ENCODE results near the gene SLC2A1. TPM values are rescaled to one million over a fixed set of nuclear protein-coding genes. Genes with fewer than 3 reads are reported as not detected.
A peak's percentile ranks its signal among the peaks of the same experiment; 100 is the strongest.

The SLC2A1 gene
- total and polyA plus RNA-seq, 9 of the 15 experiments (the other 6 are each of a cell fraction or from before 2014, with no cell fraction given): 12.6 to 153 (median 48.0) TPM

DNA sequence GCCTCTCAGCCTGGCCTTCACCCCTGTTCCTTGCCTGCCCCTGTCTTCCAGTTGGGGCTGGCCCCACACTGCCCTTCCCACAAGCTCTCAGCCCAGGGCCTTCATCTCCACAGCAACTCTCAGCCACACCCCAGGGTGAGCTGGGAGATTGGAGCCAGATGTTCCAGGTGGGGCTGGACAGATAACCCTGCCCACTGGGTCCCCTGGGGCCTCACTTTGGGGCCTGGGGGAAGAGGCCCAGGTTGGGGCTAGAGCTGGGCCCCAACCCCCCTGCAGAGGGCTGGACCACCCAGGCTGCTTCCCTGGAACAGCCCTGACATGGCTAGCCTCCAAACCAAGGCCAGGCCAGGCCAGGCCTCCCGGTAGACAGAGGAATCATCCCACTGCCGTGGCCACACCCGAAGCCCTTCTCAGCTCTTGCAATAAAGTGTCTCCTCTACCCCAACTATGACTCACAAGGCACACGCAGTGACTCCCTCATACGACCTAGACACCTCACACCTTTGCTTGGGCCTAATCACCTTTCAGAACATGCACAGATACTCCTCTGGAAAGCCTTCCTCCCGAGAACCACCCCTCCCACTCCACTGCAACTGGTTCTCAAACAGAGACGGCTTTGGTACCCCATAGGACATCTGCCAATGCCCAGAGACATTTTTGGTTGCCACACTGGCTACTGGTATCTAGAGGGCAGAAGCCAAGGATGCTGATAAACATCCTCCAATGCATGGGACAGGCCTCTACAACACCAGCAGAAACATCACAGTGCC is 22.2 kb downstream of the SLC2A1 start (continued):
- TF ChIP-seq NFIC (IDR thresholded peaks at IDR 0.05) (peak; percentile 91), TCF7 (IDR thresholded peaks at IDR 0.05; ENCODE audit: borderline replicate concordance) (peak; percentile 81), RBM22 (IDR thresholded peaks at IDR 0.05; ENCODE audit: low read depth, low read length, poor library complexity, severe bottlenecking) (peak; percentile 77), HLTF (IDR thresholded peaks at IDR 0.05) (0 out of 2 replicates have a peak, but pooled peaks have one; percentile 21), NR1H2 (CRISPR knock-in tag; IDR thresholded peaks at IDR 0.05) (no peak), KHSRP (IDR thresholded peaks at IDR 0.05) (no peak), SMAD4 (CRISPR knock-in tag; conservative IDR thresholded peaks at IDR 0.05) (peak; percentile 95), ZNF134 (CRISPR knock-in tag; conservative IDR thresholded peaks at IDR 0.05) (no peak; the same call in 1 of the 2 replicates), KDM4B (IDR thresholded peaks at IDR 0.05; ENCODE audit: borderline replicate concordance in 2 of 2, low read depth in 1 of 2) (0 out of 4 replicates have a peak, but pooled peaks of 1 of the 2 experiments have one; percentile 66), NFATC3 (IDR thresholded peaks at IDR 0.05) (no peak), RBM15 (IDR thresholded peaks at IDR 0.05; ENCODE audit: insufficient read depth, low read length) (no peak), ZNF239 (CRISPR knock-in tag; IDR thresholded peaks at IDR 0.05) (no peak), PHF8 (IDR thresholded peaks at IDR 0.05; ENCODE audit: borderline replicate concordance, low read length) (no peak; the same call in 1 of the 2 replicates), MYNN (IDR thresholded peaks at IDR 0.05) (peak; percentile 79), MYNN (CRISPR knock-in tag; IDR thresholded peaks at IDR 0.05) (no peak), TEAD4 (IDR thresholded peaks at IDR 0.05; ENCODE audit: low read length) (peak; percentile 94), TEAD4 (CRISPR knock-in tag; IDR thresholded peaks at IDR 0.05; ENCODE audit: borderline replicate concordance) (no peak), MTA3 (IDR thresholded peaks at IDR 0.05; ENCODE audit: borderline replicate concordance) (peak; percentile 95), GTF2F1 (IDR thresholded peaks at IDR 0.05; ENCODE audit: low read depth, low read length) (no peak), BRD4 (IDR thresholded peaks at IDR 0.05) (no peak), SRSF3 (IDR thresholded peaks at IDR 0.05; ENCODE audit: insufficient read depth, low read length) (no peak)
- TF ChIP-seq, protein P1, sequence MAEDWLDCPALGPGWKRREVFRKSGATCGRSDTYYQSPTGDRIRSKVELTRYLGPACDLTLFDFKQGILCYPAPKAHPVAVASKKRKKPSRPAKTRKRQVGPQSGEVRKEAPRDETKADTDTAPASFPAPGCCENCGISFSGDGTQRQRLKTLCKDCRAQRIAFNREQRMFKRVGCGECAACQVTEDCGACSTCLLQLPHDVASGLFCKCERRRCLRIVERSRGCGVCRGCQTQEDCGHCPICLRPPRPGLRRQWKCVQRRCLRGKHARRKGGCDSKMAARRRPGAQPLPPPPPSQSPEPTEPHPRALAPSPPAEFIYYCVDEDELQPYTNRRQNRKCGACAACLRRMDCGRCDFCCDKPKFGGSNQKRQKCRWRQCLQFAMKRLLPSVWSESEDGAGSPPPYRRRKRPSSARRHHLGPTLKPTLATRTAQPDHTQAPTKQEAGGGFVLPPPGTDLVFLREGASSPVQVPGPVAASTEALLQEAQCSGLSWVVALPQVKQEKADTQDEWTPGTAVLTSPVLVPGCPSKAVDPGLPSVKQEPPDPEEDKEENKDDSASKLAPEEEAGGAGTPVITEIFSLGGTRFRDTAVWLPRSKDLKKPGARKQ (CRISPR knock-in tag; IDR thresholded peaks at IDR 0.05): no peak
- TF ChIP-seq, protein P2, sequence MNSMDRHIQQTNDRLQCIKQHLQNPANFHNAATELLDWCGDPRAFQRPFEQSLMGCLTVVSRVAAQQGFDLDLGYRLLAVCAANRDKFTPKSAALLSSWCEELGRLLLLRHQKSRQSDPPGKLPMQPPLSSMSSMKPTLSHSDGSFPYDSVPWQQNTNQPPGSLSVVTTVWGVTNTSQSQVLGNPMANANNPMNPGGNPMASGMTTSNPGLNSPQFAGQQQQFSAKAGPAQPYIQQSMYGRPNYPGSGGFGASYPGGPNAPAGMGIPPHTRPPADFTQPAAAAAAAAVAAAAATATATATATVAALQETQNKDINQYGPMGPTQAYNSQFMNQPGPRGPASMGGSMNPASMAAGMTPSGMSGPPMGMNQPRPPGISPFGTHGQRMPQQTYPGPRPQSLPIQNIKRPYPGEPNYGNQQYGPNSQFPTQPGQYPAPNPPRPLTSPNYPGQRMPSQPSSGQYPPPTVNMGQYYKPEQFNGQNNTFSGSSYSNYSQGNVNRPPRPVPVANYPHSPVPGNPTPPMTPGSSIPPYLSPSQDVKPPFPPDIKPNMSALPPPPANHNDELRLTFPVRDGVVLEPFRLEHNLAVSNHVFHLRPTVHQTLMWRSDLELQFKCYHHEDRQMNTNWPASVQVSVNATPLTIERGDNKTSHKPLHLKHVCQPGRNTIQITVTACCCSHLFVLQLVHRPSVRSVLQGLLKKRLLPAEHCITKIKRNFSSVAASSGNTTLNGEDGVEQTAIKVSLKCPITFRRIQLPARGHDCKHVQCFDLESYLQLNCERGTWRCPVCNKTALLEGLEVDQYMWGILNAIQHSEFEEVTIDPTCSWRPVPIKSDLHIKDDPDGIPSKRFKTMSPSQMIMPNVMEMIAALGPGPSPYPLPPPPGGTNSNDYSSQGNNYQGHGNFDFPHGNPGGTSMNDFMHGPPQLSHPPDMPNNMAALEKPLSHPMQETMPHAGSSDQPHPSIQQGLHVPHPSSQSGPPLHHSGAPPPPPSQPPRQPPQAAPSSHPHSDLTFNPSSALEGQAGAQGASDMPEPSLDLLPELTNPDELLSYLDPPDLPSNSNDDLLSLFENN (IDR thresholded peaks at IDR 0.05; ENCODE audit: low read depth in 2 of 2, low read length in 2 of 2): peak in 1 of 2 experiments; percentile 80; a peak in 2 of 4 replicates
- TF ChIP-seq, protein P3, sequence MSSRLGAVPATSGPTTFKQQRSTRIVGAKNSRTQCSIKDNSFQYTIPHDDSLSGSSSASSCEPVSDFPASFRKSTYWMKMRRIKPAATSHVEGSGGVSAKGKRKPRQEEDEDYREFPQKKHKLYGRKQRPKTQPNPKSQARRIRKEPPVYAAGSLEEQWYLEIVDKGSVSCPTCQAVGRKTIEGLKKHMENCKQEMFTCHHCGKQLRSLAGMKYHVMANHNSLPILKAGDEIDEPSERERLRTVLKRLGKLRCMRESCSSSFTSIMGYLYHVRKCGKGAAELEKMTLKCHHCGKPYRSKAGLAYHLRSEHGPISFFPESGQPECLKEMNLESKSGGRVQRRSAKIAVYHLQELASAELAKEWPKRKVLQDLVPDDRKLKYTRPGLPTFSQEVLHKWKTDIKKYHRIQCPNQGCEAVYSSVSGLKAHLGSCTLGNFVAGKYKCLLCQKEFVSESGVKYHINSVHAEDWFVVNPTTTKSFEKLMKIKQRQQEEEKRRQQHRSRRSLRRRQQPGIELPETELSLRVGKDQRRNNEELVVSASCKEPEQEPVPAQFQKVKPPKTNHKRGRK (tag; IDR thresholded peaks at IDR 0.05): no peak
